HK-2 (cell line): ENCODE data around the gene SLC17A3.

Experiments used
- DNase-seq: peaks from one replicate; pipeline ENCODE4 v3.0.0-alpha.2; 2018; ENCODE audit not compliant: unreplicated experiment

The SLC17A3 gene

GRCh38 chr6:25874118-25874517 lies at the start of gene SLC17A3:
Gene SLC17A3 (minus strand): TSS chr6:25874243. CDS start chr6:25868387, 5,856 bp downstream.
- peak; percentile 18 for DNase-seq

DNA sequence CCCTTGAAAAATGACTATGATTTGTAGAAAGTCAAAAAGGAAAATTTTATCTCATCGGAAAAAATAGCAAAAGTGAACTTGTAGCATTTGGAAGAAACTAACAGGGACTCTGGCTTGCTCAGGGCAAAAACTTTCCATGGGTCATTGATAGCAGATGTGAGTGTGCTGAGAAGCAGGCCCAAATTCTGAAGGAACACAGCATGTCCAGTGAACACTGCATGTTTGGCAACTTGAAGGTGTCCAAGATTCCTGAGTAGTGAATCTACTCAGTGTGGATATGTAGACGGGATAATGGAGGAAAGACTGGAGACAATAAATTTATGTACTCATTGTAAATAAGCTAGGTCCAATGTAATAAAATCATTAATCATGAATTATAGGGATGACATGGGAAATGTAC lies 48.3 kb upstream of the SLC17A3 start:
- no peak for DNase-seq

DNA sequence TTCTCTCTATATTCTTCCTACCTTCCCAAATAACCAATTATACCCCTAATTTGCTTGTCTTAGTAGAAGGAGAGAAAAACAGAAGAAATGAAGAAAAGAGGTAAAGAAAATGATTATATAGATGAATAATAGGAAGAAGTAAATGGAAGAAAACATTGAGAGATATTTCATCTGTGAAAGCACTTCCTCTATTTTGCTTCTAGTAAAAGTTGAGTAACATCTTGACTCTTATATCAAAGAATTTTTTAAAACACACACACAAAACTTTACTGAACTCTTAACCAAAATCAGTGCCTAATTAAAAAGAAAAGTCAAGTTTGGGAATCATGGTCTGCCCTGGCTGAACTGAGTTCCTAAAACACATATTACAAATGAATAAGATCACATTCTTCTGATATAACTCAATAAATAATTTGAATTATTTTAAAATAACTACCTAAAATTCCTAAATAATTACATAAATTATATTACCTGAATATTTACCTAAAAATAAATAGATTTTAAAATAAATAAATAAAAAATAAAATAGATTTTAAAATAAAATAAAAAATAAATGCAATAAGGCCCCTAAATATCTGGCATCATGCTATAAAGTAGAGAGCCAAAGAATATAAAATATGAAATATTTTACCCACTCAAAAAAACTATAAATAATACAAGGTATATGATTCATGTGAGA lies 47.6 kb upstream of the SLC17A3 start:
- DNase-seq, result no peak

- DNase-seq, result no peak
These were observed 45.6 kb upstream of the SLC17A3 start for GRCh38 chr6:25919657-25920056.

GRCh38 chr6:25918083-25918683 lies 44.1 kb upstream of the SLC17A3 start:
- DNase-seq, result no peak

DNA sequence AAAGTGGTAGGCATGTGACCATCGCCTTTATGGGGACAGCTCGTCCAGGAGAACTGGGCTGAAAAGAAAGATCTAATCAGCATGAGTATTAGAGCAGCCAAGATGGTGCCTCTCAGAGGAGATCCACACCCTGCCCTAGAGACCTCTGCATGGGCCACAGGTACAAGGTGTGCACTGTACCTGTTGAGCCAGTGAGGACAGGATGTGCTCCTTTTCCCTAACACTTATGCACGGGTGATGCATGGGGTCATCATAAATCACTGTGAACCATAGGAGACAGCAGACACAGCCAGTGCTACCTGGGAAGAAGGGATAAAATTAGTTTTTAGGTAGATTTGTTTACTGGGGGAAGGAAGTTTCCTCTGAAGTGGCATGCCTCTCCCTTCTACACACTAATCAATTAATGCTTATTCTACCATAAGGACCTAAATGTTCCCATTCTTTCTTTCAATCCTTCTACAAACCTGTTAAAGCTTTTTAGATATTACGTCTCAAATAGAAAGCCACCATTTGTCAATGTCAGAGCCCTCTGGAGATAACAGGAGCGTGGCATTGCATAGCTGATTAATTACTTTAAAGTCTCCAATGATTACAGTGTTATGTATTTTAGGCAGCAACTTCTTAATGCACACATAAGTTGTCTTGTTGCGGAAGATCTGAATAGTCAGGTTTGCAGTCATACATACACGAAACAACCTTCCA lies 42.9 kb upstream of the SLC17A3 start:
- no peak for DNase-seq

DNA sequence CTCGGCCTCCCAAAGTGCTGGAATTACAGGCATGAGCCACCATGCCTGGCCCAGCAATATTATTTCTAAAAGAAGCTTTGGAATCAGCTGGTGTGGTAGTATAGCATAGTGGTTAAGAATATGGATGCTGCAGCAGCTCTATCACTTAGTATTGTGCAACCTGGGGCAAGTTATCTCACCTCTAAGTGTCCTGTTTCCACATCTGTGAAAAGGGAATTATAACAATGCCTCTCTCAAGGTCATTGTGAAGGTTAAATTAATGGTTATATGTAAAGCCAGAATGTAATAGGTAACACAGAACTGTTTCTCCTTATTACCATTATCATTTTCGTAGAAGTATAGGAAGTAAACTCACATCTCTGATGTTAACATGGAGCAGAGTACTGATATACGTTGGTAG lies 42.3 kb upstream of the SLC17A3 start:
- DNase-seq, result no peak

DNA sequence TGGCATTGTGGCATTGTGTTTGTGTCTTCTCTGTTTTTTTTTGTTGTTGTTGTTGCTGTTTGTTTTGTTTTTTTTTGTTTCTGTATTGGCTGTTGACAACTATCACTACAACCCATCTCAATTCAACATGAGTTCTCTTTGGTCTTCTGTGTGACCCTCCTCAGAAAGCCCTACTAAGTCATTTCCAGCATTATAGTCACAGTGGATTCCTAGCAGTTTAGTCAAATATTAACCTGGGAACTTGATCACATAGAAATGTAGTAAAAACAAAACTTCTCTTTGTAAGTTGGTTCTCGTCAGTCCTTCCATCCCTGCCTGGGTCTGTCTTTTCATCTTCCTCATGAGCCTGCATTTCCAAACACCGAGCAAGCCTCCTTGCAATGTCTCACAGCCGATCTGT lies 39.7 kb upstream of the SLC17A3 start:
- DNase-seq, result no peak

DNA sequence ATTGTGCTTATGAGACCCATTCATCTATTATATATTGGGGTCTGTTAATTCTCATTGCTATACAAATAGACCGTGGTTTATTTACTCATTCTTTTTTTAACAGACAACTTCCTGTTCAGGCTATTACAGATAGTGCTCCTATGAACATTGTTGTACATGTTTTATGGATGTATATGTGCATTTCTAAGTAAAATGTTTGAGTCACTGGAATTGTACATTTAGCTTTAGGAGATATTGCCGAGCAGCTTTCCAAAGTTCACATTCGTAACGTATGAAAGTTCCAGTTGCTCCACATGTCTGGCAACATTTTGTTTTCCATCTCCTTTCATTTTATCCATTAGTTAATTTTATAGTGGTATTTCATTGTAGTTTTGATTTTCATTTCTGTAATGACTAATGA lies 37.3 kb upstream of the SLC17A3 start:
- DNase-seq, result no peak

DNA sequence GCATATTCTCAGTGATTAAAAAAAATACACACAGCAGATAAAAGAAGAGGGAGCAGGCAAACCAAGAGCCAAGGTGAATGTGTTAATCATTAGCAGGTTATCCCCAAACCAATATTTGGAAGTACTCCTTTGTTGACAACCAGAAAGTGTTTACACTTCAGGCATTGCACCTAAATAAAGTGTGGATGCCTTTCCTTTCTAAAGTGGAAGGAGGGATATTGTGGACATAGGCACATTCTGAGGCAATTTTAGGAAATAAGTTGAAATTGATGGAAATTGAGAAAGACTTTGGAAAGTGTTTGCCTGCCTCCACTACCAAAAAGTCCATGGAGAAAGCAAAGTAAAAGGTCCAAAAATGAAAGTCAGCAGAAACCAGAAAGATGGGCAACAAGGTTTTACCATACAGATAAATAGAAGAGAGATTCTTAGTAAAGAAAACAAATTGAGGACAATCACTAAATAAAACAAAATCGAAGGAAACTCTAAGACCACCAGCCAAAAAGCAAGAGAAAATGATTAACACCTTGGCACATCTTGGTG lies 33.5 kb upstream of the SLC17A3 start:
- no peak for DNase-seq

DNA sequence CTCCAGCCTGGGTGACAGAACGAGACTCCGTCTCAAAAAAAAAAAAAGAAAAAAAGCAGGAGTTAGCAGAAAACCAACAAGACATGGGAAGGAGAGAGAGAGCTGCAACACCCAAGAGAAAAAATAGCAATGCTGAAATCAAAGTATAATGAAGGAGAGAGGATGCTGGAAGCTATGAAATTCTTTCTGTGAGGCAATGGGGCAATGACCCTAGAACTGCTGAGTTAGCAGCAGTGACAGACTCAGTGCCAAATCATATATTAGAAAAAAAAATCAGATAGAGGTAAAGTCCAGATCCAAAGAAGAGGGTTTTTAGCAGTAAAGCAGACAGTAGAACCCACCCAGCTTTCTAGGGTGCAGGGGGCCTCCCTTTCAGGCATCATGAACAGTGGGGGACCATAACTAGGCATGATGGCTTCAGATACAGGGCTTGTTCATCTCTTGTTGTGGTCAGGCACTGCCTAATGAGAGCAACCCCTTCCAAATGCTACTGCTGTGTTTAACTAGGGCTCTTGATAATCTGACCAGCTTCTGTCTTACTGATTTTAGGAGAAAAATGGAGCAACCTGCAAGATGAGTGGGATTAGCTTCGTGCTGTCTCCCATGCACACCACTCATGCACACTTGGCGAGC lies 29.5 kb upstream of the SLC17A3 start:
- no peak for DNase-seq

DNA sequence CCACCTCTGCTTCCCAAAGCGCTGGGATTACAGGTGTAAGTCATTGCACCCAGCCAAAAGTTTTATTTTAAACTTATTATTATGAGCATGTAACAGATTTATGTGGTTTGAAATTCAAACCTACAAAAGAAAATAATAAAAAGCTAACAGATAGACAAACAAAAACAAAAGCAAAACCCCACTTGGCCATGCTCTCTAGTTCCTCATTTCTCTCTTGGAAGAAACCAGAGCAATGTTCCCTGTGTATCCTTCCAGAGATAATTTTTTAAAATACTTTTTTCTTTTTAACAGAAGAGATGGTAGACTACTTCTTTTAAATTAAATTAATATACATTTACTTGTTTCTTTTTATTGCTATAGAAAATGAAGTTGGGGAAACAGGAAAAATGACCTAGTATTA lies 28.0 kb upstream of the SLC17A3 start:
- DNase-seq, result no peak

DNA sequence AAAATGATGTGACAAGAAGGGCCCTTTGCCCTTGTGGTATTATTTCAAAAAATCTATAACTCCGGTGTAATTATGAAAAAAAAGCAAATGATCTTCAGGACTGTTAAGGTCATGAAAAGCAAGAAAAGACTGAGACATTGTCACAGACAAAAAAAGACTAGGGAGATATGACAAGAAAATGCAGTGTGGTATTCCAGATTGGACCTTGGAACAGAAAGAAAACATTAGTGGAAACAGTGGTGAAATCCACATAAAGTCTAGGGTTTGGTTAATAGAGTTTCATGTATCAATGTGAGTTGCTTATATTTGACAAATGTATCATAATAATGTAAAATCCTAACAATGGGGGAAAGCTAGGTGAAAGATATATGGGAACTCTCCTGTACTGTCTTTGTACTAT lies 26.8 kb upstream of the SLC17A3 start:
- DNase-seq, result no peak

GRCh38 chr6:25899580-25900408 lies 25.8 kb upstream of the SLC17A3 start:
- DNase-seq, result peak; percentile 62

- DNase-seq, result peak; percentile 22
These were observed 25.1 kb upstream of the SLC17A3 start for GRCh38 chr6:25899123-25899522.

- peak; percentile 62 for DNase-seq
These were observed 24.4 kb upstream of the SLC17A3 start for GRCh38 chr6:25898289-25898977.

GRCh38 chr6:25896252-25896651 lies 22.2 kb upstream of the SLC17A3 start:
- DNase-seq, result no peak

DNA sequence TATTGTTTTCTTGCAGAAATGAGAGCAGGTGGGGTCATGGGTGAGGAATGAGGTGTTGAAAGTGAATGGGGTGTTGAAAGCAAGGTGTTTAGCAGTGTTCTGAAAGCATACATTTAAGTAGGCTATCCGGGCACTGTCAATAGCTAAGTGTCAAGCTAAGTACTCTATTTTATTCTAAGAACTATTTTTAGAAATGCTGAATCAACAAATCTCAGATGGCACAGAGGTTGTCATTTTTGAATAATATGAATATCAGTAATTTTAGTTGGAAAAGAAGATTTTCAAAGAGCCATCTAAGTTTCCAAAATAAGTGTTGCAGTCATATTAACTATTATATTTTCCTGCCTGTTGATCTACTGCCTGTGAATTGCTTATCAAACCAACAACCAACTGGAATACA lies 21.7 kb upstream of the SLC17A3 start:
- DNase-seq, result no peak

GRCh38 chr6:25893778-25894177 lies 19.7 kb upstream of the SLC17A3 start:
- DNase-seq, result no peak

DNA sequence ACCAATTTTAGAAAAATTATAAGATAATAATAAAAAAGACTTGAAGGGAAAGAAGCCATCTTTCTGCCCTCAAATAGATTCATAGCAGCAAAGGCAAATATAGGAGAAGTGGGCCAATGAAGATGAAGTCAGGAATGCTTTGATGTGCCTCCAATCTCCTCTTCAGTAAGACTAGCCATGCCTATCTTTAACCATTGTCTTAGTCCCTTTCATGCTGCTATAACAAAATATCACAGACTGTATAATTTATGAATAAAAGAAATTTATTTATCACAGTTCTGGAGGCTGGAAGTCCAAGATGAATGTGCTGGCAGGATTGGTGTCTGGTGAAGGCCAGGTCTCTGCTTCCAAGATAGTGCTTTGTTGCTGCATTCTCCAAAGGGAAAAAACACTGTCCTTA lies 18.8 kb upstream of the SLC17A3 start:
- no peak for DNase-seq
